GM12891 (cell line): ENCODE measurements around the gene FBXO33.

Source experiments
- POLR2A ChIP-seq: IDR thresholded peaks from 2 replicates; pipeline ENCODE4 v1.6.1; 2011; ENCODE audit warnings: low read depth, low read length, control low read depth
- POLR2AphosphoS5 ChIP-seq: IDR thresholded peaks from 2 replicates; pipeline ENCODE4 v1.6.1; 2011; ENCODE audit warnings: low read depth, low read length, control low read depth
- SPI1 ChIP-seq: IDR thresholded peaks from 2 replicates; pipeline ENCODE4 v1.6.1; 2011; ENCODE audit warnings: low read depth, low read length, control low read depth
- TAF1 ChIP-seq: IDR thresholded peaks from 2 replicates; pipeline ENCODE4 v1.6.1; 2011; ENCODE audit warnings: low read depth, low read length, control low read depth

- TF ChIP-seq POLR2A (no peak), SPI1 (no peak), TAF1 (no peak), POLR2AphosphoS5 (no peak)
Observed at GRCh38 chr14:39374851-39375250, 57.4 kb downstream of the FBXO33 start.
